CD4-positive, alpha-beta T cell (primary cell): ENCODE results near the gene P4HA1. TPM values are rescaled to one million over a fixed set of nuclear protein-coding genes. Genes with fewer than 3 reads are reported as not detected.

ENCODE experiments used
- ATAC-seq: fragments of 200-7000 bp; cut with Tn5 transposase; one replicate; pipeline ENCODE4 v1.10.0; 2022; ENCODE audit warnings: mild to moderate bottlenecking; ENCODE audit not compliant: poor library complexity
- CTCF ChIA-PET: fragments of 350-600 bp; sonication (Branson Sonifier 250); formaldehyde crosslinking; loops from one replicate; lab custom pipeline; 2021; ENCODE audit warnings: antibody characterized with exemption, inconsistent platforms; lab: Charles Lee
- POLR2A ChIA-PET: fragments of 350-600 bp; sonication (Branson Sonifier 250); formaldehyde crosslinking; loops from one replicate; lab custom pipeline; 2021; ENCODE audit warnings: antibody characterized with exemption, inconsistent platforms; lab: Charles Lee
- DNase-seq, 14 experiments: peaks; one replicate each; pipeline ENCODE4 v3.0.0-alpha.2; 2013 to 2020; ENCODE audit warnings: mixed read lengths in 2 of 14
- H3K27ac ChIP-seq, 2 donors: one replicate each; pipeline versions ENCODE4 v1.5.1 to v1.7.0; 2013; ENCODE audit warnings: low read length in 2 of 2, low read depth in 1 of 2, mild to moderate bottlenecking in 1 of 2
- H3K27me3 ChIP-seq, 2 experiments: 1 replicate in 1 of 2; 2 replicates in 1 of 2; pipeline versions ENCODE4 v1.6.1 to v1.7.0; 2013; ENCODE audit warnings: low read length in 2 of 2, control low read depth in 1 of 2, mild to moderate bottlenecking in 1 of 2, moderate library complexity in 1 of 2; ENCODE audit not compliant: insufficient read depth in 2 of 2, control insufficient read depth in 1 of 2
- H3K36me3 ChIP-seq: one replicate; pipeline ENCODE4 v1.6.1; 2013; ENCODE audit warnings: low read length, control low read depth; ENCODE audit not compliant: insufficient read depth
- H3K4me1 ChIP-seq: one replicate; pipeline ENCODE4 v1.6.1; 2013; ENCODE audit warnings: low read length, control low read depth; ENCODE audit not compliant: insufficient read depth
- H3K4me3 ChIP-seq: one replicate; pipeline ENCODE4 v1.5.1; 2013; ENCODE audit warnings: mild to moderate bottlenecking, low read length, moderate library complexity
- H3K9me3 ChIP-seq, 2 experiments: 1 replicate in 1 of 2; 2 replicates in 1 of 2; pipeline versions ENCODE4 v1.6.1 to v1.7.0; 2013; ENCODE audit warnings: low read length in 2 of 2, mild to moderate bottlenecking in 2 of 2, control low read depth in 1 of 2, moderate library complexity in 1 of 2; ENCODE audit not compliant: control insufficient read depth in 1 of 2, insufficient read depth in 1 of 2
- H3K27ac Mint-ChIP-seq: one replicate; pipeline ENCODE4 v1.8.0; 2020; ENCODE audit warnings: mixed read lengths
- H3K27me3 Mint-ChIP-seq: one replicate; pipeline ENCODE4 v1.8.0; 2021; ENCODE audit warnings: mixed read lengths
- H3K36me3 Mint-ChIP-seq: one replicate; pipeline ENCODE4 v1.8.0; 2021; ENCODE audit warnings: low read depth, mixed read lengths
- H3K4me1 Mint-ChIP-seq: one replicate; pipeline ENCODE4 v1.8.0; 2021; ENCODE audit warnings: low read depth, mixed read lengths
- H3K4me3 Mint-ChIP-seq: one replicate; pipeline ENCODE4 v1.8.0; 2020; ENCODE audit warnings: mild to moderate bottlenecking, mixed read lengths
- H3K9me3 Mint-ChIP-seq: one replicate; pipeline ENCODE4 v1.8.0; 2020; ENCODE audit warnings: mixed read lengths
- CTCF ChIP-seq: fragments of 200-600 bp; IDR thresholded peaks from one replicate; pipeline ENCODE4 v1.8.0; 2022; ENCODE audit warnings: antibody characterized with exemption, mild to moderate bottlenecking
- intact Hi-C, 2 experiments: fragments of 100-400 bp; cut with DNase I in 1 of 2; cut with micrococcal nuclease in 1 of 2; formaldehyde crosslinking; loops; one replicate each; pipeline versions ENCODE4 v1.15.1 to v1.9.0; 2023 to 2025; cut with DNase I, micrococcal nuclease
- total RNA-seq, 174 experiments: library from RNA in 2 of 174; stranded (reverse) in 2 of 174; gene quantifications; one replicate each; pipeline ENCODE4 v1.2.3 and lab custom pipeline; 2021 to 2026

The P4HA1 gene
- total RNA-seq, 2 experiments from 2014 or later = 9.0 to 9.1 TPM

GRCh38 chr10:73086816-73087215 is 9.8 kb downstream of the P4HA1 start:
- H3K4me3 Mint-ChIP-seq = no peak overlapping the region
- Histone ChIP-seq H3K27me3 (no peaks in the 10 kb centered on the region), H3K4me3 (no peak overlapping the region), H3K9me3 (no peaks in the 10 kb centered on the region), H3K27ac (no peak overlapping the region), H3K36me3 (no peaks in the 10 kb centered on the region), H3K4me1 (no peaks in the 10 kb centered on the region)
- H3K36me3 Mint-ChIP-seq = peaks cover 9% of the 10 kb centered on the region
- no peak overlapping the region for H3K27ac Mint-ChIP-seq
- peaks cover 10% of the 10 kb centered on the region for H3K4me1 Mint-ChIP-seq
- DNase-seq (no peak), ATAC-seq (no peak)
- H3K9me3 Mint-ChIP-seq = no peaks in the 10 kb centered on the region
- H3K27me3 Mint-ChIP-seq = no peaks in the 10 kb centered on the region
- ChIA-PET CTCF (interaction anchor here (0.6 kb wide), 1 partner anchor 105 kb away, joined by 4 read pairs; no protein-coding TSS in a partner anchor), POLR2A (interaction anchor here (3.3 kb wide), 1 partner anchor 9 kb away, joined by 14 read pairs; the partner anchor contains the start of gene P4HA1)
- no peak for TF ChIP-seq CTCF
- intact Hi-C loops = no loop called here

GRCh38 chr10:73084209-73084608 is 12.5 kb downstream of the P4HA1 start:
- H3K27ac ChIP-seq = no peak overlapping the region
- H3K27me3 Mint-ChIP-seq = no peaks in the 10 kb centered on the region
- DNase-seq (no peak), ATAC-seq (no peak)
- H3K4me3 Mint-ChIP-seq = no peak overlapping the region
- H3K4me1 ChIP-seq = no peaks in the 10 kb centered on the region
- H3K27me3 ChIP-seq = no peaks in the 10 kb centered on the region
- H3K9me3 ChIP-seq = no peaks in the 10 kb centered on the region
- no peak overlapping the region for H3K4me3 ChIP-seq
- no peaks in the 10 kb centered on the region for H3K36me3 ChIP-seq
- peaks cover 3% of the 10 kb centered on the region for H3K36me3 Mint-ChIP-seq
- TF ChIP-seq CTCF = no peak
- intact Hi-C loops = no loop called here
- peaks cover 9% of the 10 kb centered on the region for H3K4me1 Mint-ChIP-seq
- ChIA-PET CTCF (interaction anchor here (1.5 kb wide), 1 partner anchor 13 kb away, joined by 4 read pairs; the partner anchor contains the start of gene P4HA1), POLR2A (interaction anchor here (0.5 to 1.9 kb wide), 2 partner anchors 9 to 12 kb away, joined by 3 to 8 read pairs; partner anchors contain the start of gene P4HA1)
- H3K27ac Mint-ChIP-seq = no peak overlapping the region
- H3K9me3 Mint-ChIP-seq = no peaks in the 10 kb centered on the region

GRCh38 chr10:73083221-73083620 is 13.4 kb downstream of the P4HA1 start:
- no peak overlapping the region for H3K4me3 ChIP-seq
- H3K27me3 Mint-ChIP-seq = no peaks in the 10 kb centered on the region
- H3K36me3 Mint-ChIP-seq = peaks cover 3% of the 10 kb centered on the region
- H3K27ac ChIP-seq = no peak overlapping the region
- no peak overlapping the region for H3K27ac Mint-ChIP-seq
- H3K9me3 ChIP-seq = no peaks in the 10 kb centered on the region
- ATAC-seq (no peak), DNase-seq (no peak)
- intact Hi-C loops = no loop called here
- H3K4me3 Mint-ChIP-seq = no peak overlapping the region
- no peaks in the 10 kb centered on the region for H3K9me3 Mint-ChIP-seq
- CTCF ChIA-PET = interaction anchor here (1.5 to 1.8 kb wide), 2 partner anchors 14 to 76 kb away, joined by 4 read pairs; partner anchors contain the start of gene P4HA1
- POLR2A ChIA-PET = interaction anchor here (1.9 kb wide), 1 partner anchor 13 kb away, joined by 8 read pairs; the partner anchor contains the start of gene P4HA1
- H3K4me1 Mint-ChIP-seq = peaks cover 9% of the 10 kb centered on the region
- H3K4me1 ChIP-seq = no peaks in the 10 kb centered on the region
- H3K27me3 ChIP-seq = no peaks in the 10 kb centered on the region
- no peaks in the 10 kb centered on the region for H3K36me3 ChIP-seq
- TF ChIP-seq CTCF = no peak
